Stimulated activated CD8-positive, alpha-beta memory T cell treated with anti-CD3 and anti-CD28 coated beads, Interleukin-15, amount 100 ng/mL, for 1 hour (primary cell): ENCODE measurements around the gene NGF.

Experiments used
- DNase-seq: peaks from one replicate; pipeline ENCODE4 v3.0.0-alpha.2; 2020; ENCODE audit warnings: low read depth

NGF gene

GRCh38 chr1:115237507-115237906, 100.5 kb downstream of the NGF start:
- no peak for DNase-seq

- DNase-seq = no peak
Observed at GRCh38 chr1:115237023-115237422, 101.0 kb downstream of the NGF start.
